ENCODE measurements around the gene CBFA2T3.

CBFA2T3 gene

DNA sequence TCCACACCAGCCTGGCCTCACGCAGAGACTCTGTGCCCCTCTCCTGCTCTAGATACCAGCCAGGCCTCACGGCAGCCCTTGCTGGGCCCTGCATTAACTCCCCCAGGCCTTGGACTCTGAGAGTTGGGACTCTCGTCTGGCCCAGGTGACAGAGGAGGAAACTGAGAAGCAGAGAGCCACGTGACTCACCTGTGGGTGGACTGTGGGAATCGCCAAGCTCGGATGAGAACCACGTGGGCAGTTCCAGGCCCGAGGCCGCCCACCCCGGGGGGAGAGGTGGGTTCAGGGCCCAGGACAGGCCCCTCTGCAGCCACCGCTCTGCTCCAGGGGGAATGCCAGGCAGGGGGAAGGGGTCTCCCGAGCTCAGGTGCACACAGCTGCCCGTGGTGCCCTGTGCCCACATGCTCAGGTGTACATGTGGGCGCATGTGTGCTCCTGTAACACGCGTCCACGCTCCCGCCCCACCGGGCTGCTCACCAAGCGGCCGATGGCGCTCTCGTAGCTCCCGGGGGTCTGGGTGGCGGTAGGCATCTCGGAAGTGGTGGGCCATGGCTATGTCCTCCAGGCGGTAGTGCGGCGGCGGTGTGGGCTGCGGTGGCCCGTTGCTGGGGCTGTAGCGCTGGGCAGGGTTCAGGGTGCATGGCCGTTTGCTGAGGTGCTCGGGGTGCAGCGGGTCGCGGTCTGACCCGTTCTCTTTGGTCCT, 92.3 kb downstream of the CBFA2T3 start:
- DNase-seq: no peak

DNA sequence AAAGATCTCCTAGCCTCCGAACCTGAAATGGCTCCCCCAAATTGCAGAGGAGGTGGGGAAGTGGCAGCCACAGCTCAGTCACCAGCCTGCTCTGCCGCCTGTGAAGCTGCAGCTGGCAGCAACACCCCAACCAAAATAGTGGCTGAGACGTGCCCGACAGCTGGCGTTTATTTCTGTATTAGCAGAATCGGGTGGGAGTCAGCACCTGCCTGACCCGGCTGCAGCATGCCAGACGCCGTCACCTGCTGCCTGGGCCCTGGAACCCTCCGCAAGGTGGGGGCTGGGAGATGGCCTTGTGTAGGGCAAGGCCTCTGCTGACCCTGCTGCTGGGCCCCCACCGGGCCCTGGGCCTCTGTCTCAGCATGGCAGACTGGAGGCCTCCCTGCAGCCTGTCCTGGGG, 93.1 kb downstream of the CBFA2T3 start:
- no peak for DNase-seq

DNA sequence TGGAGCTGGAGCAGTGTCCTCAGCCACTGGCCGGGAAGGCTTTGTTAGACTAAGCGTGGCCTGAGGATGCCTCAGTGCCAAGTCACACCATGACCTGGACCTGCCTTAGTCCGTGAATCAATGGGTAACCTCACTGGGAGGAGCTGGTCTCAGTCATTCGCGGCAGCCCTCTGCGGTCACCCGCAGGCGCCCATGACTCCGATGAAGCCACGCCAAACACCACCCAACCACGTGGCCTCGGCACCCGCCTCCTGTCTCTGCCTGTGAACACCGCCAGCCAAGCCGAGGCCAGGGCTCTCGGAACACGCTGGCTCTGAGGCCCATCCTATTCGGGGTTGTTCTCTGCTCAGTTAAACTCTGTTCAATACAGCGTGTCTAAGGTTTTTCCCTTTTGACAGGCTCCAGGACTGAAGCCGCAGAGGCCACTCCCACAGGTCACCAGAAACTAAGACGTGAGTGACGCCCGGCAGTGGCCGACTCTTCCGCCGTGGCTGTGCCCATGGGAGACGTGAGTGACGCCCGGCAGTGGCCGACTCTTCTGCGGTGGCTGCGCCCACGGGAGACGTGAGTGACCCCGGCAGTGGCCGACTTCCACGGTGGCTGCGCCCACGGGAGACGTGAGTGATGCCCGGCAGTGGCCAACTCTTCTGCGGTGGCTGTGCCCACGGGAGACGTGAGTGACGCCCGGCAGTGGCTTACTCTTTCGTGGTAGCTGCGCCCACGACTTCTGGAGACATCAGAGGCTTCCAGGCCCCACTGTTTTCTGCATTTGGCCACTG, 93.7 kb downstream of the CBFA2T3 start:
- DNase-seq: no peak

DNA sequence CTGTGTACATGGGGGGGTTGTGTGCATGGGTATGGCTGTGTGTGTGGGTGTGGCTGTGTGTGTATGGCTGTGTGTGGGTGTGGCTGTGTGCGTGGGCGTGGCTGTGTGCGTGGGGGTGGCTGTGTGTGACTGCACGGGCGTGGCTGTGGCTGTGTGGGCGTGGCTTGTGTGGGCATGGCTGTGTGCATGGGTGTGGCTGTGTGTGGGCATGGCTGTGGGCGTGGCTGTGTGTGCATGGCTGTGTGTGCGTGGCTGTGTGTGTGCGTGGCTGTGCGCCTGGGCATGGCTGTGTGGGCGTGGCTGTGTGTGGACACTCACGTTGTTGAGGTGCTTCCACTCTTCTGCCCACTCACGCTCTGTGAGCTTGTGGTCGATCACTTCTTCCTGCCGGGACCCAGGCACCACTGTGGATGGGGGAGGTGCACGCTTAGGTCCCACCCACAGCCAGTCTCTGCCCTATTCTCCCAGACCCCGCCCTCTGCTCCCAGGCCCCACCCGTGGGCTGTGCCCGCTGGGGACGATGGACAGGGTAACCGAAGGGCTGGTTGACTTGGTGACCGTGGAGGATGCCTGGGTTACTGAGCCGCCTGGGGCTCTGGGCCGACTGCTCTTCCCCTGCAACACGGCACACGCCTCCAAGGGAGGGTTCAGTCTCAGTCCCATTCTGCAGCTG, 94.5 kb downstream of the CBFA2T3 start:
- DNase-seq: no peak

DNA sequence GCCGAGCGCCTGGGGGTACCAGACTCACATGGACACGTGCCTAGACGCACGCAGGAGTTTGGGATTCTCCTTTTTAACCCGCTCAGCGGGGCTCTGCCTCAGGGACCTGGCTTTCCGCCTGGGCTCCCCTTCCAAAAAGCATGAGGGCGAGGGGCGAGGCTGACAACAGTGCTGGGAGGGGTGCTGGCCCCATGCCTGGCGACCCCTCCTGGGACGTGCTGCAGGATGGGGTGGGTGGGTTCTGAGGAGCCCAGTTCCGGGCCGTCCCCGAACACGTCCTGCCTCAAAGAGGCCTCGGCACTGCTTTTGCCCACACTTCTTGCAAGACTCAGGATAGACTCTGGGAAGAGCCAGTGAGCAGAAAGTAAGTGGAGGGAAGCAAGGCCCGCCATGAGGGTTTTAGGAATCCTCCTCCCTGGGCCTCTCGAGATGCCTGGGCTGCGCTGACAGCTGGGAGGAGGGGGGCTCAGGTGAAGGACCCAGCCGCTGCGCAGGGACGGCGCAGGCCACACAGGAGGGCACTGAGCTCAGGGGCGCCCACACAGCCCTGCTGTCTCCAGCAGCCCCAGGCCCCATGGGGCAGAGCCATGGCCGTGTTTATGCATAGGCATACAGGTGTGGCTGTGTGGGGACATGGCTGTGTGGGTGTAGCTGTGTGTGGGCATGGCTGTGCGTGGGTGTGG, 95.2 kb downstream of the CBFA2T3 start:
- no peak for DNase-seq

DNA sequence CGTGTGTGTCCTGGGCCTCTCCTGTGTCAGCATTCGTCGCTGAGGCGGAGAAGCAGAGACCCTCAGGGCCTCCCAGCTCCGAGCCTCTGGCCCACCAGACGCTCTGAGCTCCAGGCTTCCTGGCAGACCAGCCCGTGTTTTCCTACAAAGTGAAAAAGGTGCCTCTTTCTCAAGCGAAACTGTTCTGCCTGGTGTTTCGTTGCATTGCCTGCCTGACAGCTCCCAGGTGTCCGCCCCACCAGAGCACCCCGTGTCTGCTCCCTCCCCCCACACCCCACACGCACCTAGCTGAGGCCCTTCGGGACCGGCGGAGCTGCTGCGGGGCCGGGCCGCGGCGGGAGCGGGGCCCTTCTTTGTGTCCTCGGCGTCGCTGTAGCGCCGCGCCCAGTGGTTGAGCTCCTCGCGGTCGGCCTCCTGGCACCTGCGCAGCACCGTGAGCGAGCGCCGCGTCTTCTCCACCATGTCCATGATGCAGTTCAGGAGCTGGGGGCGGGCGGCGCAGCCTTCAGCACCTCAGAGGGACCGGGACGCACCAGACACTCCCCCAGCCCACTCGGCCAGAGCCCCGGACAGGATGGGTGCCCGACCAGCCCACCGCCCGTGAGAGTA, 95.9 kb downstream of the CBFA2T3 start:
- no peak for DNase-seq

DNA sequence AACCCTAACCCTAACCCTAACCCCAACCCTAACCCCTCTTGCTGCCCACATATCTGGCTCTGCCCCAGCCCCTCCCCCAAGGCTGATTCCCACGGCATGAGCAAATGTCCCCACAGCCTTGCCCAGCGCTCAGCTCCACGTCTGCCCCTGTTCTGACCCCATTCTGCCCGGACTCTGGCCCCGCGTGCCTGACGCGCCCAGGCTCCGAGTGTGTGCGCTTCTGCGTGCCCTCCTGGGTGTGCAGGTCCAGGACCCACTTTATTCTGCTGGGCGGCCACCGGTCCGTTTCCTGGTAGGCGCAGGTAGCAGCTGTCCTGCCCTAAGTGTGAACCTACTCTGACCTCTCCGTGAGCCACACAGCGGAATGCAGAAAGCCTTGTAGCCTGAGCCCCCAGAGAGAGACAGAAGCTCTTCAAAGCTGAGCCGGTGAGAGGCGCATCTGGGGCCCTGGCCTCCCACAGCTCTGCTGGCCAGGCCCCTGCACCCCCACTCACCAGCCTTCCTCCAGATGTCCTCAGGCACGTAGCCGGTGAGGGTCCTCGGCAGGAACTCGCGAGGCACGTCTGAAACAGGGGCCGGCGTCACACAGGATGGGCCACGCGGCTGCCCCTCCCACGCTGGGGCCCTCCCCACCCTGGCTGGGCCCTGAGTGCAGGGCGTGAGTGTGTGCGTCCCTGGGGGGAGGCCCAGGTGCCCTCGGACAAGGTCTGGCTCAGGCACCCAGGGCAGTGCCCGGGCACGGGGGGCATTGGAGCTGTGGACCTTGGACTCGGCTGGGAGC, 96.6 kb downstream of the CBFA2T3 start:
- peak; percentile 78 for DNase-seq

DNA sequence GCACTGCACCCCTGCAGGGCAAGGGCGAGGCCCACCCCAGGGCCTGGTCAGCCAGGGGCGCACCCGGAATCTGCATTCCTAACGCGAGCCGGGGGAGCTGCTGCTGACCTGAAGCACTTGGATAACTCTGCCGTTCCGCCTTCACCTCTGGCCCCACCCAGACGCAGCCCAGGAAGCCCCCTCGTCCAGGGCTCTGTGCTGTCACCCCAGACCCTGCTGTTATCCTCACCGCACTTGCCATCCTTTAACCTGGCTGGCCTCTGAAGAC, 97.3 kb downstream of the CBFA2T3 start:
- DNase-seq: no peak

DNA sequence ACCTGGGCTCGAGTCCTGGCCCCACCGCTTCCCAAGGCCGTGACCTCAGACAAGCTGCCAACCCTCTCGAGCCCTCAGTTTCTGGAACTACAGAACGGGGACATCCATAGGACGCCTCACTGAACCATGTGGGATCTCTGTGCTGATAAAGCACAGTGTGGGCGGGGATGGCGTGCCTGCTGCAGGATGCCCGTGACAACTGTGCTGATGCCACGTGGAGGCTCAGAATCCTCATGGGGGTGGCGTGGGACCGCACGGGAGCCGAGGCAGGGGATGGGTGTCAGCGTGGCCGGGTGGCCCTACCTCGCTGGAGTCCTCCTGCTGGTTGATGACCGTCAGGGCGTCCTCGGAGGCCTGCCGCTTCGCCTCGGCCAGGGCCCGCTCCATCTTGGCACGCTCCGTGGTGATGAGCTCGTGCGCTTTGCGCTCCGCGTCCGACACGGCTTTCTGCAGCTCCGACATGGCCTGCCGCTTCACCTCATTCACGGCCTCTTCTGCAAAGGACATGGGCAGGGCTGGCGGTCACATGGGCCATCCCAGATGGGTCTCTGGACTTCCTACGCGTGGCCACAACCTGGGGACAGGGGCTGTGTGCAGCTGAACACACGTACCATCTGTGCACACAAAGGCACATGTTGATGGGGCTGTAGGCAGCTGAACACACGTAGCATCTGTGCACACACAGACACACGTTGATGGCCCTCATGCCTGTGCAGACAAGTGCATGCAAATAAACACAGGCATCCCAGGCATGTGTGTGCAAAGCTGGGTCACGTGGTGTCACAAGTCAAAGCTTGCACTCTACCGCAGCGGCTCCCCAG, 97.8 kb downstream of the CBFA2T3 start:
- peak; percentile 56 for DNase-seq

DNA sequence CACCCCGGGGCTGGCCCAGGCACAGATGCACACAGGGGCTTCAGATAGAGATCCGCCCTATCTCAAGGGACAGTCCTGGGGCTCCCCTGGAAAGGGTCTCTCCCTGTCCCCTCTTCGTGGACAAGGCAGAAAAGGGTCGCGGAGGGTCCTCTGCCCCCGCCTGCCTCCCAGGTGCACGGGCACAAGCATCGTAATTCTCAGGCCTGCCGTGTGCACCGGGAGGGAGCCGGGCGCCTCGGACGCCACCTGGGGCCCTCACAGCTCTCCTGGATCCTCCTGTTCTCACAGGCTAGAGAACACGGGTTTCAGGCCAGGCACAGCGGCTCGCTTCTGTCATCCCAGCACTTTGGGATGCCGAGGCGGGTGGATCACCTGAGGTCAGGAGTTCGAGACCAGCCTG, 98.7 kb downstream of the CBFA2T3 start:
- DNase-seq: no peak

DNA sequence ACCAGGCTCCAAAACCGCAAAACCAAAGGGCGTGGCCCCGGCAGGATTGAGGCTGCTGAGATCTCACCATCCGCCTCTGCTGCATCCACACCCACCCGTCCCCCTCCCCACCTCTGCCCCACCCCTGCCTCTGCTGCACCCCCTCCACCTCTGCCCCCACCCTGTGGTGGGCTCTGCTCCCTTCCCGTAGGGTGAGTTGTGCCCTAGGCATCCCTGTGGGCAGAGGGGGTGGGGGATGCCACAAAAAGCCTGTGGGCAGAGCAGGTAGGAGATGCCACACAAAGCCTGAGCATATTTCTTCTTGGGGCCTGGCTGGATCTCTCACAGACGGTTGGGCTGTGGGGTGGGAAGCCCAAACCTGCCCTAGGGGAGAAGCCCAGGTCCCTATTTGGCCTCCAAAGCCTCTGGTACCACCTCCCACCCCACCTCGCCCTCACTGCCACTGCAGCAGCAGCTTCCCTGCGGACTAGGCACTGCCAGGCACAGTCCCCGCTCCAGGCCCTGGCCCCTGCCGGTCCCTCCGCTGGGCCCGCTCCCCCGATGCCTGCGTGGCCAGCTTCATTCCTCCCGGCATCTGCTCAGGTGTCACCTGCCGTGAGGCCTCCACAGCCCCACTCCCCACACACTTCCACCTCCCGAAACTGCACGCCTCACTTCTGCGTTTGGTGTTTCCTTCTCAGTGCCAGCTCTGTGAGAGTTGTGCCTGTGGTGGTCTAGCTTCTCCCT, 99.3 kb downstream of the CBFA2T3 start:
- no peak for DNase-seq

DNA sequence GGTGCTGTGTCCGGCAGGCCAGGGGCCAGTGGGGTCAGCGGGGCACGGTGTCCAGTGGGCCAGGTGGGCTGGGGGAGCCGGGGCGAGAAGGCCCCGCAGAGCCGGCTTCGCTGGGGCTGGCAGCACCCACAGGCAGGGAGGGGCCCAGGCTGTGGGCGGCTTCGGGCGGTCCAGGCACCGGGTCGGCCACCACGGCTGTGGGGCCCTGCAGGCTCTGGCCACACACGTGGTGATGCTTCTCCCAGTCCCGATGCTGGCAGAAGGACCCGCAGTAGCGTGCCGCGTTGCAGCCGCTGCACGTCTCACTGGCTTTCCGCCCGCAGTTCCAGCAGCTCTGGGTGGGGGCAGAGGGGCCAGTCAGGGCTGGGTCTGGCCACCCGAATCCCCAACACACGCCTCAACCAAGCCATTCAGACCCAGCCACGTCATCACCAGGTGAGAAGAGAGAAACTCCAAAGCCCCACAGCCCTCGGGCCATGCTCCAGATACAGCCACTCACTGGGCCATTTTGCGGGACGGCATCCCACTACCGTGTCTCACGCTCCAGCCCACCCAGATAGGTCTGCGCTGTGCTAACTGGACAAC, 100.0 kb downstream of the CBFA2T3 start:
- no peak for DNase-seq

DNA sequence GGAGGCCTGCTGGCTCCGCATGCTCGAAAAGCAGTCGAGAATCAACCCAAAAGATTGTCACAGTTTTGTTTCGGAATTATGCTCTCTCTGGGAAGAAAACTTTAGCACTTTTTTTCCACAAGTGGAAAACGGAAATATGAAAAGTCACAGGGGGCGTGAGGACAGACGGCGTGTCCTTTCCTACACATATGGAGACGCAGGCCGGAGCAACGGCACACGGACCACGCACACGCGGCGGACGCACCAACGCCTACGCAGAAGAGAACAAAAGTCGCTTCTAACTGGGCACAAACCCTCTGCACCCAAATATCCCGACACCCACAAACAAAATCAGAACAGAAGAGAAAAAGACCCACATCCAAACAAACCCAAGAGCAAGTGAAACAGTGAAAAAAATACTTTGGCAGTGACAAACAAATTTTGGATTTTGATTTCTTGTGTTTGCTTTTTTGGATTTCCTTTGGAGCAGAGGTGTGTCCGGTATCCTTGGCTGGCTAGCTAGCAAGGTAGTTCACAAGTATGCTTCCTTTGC, 101.2 kb downstream of the CBFA2T3 start:
- DNase-seq: no peak

DNA sequence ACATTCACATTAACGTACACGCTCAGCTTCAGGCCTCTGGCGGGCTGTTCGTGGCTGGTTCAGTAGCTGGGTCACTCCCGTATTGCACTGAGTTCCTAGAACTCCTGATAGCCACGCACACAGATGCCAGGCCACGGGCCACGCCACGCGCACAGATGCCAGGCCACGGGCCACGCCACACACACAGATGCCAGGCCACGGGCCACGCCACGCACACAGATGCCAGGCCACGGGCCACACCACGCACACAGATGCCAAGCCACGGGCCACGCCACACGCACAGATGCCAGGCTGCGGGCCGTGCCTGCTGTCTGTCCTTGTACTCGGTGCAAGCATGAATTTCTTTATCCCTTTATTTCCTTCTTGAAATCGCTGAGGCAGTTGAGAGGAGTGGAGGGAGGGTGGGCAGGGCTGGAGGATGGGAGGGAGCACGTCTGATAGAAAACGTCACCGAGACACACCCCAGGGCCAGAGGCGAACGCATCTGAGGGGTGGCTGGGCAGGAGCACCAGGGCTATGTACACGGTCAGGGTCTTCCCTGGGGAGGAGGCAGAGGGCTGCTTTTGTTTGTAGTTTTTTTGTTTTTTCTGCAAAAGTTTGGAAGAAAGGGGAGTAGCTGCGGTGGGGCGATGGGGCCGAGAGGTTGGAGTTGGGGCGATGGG, 101.9 kb downstream of the CBFA2T3 start:
- no peak for DNase-seq

DNA sequence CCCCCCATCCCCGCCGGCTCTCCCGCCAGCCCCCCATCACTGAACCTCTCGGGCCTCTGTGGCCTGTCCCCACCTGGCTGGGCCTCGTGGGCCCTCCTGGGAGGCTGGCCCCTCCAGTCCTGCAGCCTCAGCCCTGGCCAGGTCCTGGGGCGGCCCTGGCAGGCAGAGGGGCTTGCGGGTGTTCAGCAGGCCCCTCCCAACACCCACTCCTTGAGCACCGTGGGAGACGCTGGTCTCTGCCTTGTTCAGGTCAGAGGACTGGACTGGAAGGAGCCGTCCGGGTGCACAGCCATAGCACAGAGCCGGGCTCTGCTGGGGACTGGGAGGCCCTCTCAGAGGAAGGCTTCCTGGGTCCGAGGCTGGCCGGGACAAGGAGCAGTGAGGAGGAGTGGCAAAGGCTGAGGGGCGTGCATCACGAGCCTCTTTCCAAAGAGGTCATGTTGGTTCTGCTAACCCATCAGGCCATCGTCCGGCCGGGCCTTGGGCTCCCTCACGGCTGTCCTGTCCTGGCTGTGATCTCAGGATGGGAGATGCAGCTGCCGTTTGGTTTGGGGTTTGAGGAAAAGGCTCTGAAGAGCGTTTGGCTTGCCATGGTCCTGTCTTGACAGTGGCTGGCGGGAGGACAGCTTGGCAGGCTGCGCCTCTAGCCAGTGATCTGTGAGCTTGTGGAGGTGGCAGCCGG, 104.2 kb downstream of the CBFA2T3 start:
- no peak for DNase-seq

DNA sequence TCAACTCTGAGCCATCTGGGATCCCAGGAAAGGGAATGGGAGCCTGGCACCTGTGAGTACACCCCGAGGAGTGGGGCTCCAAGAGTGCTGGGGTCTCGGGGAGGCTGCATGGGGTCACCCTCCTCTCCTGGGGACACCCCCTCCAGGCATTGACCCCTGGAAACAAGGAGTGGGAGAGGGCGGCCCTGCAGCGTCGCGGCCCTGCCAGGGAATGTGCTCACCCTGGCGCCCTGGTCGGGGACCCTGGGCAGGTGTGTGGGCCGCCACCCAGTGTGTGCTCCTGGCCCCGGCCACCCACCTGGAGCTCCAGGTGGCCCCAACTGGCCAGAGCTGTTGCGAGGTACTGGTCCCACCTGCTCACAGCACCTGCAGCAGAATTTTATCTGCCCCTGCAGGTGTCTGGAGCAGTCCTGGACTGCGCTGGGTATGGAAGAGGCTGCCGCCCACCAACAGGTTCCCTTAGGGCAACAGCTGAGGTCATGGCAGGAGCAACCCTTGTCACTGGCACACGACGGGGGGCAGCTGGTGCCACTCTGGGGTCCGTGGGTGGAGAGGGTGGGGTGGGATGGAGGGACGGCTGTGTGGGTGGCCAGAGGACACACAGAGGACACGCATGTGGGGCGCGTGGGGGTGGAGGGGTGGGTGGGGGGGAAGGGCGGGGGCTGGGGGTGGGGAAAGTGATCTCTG, 105.1 kb downstream of the CBFA2T3 start:
- DNase-seq: no peak

DNA sequence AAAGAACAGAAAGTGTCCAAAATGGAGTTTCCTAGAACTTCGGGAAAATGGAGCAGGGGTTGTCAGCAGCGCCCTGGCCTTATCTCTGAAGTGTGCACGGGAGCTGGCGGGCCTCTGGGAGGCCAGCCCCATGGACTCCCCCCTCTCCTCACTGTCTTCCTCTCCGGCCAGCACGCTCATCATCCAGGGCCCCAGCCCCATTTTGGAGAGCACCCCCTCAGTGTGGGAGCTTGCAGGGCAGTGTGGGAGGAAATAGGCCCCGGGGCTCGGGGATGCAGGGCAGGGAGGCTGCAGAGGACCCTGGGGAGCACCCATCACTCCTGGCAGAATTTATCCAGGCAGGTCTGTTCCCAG, 105.7 kb downstream of the CBFA2T3 start:
- no peak for DNase-seq

DNA sequence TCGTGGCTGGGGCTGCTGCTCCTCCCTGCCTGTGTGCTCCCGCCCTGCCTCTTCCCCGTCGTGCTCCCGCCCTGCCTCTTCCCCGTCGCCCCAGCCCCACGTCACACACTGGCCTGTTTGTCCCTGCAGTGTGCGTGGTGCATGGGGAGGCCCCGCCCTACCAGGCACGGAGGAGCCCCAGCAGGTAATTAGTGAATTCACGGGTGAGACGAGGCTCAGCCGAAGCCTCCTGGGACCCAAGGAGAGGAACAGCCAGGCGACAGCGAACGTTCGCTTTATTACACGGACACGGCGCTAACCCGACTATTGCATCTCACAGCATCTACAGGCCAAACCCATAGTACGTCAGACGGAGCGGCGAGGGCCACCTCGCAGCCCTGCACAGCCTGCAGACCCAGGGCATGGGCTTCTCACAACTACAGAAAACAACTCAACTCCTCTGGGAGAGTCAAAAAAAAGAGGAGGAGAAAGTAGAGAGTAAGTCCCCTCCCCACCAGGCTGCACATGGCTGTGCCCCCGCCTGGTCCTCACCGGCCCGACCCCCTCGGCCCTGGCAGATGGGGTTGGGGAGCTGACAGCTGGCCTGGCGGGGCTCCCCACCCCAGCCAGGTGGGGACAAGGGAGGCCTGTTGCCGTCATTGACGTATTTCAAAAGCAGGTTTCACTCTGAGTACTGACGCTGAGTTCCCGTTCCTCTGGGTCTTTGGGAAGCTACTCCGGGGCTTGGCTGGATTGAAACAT, 106.2 kb downstream of the CBFA2T3 start:
- DNase-seq: peak; percentile 44

All from eye (tissue), 1 donor.